HG03039 (cell line): ENCODE data around the gene KRT222.

Experiments used
- ATAC-seq: cut with Tn5 transposase; IDR thresholded peaks from one replicate; pipeline ENCODE4 v1.9.1; 2021; ENCODE audit warnings: mild to moderate bottlenecking, moderate library complexity; ENCODE audit not compliant: unreplicated experiment

The KRT222 gene

DNA sequence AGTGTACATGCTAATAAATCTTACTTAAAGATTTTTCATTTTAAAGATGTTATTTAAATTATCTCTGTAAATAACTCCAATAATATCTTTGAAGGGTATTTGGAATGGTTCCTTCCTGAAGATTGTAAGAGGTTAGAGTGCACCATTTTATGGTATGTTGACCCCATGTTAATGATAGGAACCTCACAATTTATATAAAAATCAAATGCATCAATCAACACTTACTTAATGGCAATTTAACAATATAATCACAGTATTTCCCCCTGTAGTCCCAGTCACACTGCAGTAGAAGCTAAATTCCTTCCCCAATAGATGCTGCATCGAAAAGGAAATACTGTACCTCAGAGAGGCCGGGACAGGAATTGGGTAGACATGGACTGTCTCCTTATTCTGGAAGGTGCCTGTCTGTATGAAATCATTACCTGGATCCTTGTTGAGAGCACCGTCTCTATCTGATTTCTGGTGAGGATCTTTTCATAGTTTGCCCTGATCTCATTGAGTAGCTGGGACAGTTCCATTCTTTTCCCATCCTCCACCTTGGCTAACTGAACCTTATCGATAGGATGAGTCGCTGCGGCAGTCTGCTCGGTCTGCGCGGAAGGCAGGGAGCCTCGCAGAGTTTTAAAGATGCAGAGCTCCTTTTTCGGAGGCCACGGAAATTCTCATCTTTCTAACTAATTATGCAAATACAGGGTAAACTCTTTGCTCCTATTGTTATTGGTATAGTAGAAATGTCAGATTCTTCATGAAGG lies at the start of gene KRT222:
TSS of gene KRT222 (minus strand) at position 596 of the 752 bp plus-strand sequence. CDS start at position 518, 78 bp downstream.
- ATAC-seq = no peak

DNA sequence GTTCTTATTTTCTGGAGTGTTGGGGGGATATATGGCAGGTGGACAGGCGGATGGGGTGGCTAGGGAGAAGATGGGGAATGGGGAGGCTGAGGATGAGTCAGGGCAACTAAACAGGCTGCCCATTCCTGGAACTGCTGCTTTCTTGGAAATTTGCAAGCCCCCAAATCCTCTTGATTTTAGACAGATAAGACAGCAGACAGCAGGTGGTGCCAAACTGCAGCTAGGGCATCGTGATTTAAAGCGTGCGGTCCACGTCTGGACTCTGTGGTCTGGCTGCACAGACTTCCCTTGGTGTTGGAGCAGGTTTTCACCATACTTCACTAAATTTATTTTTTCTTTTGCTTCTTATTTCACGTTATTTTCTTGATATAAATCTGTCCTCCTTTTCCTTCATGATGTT lies 49.5 kb upstream of the KRT222 start:
- no peak for ATAC-seq

DNA sequence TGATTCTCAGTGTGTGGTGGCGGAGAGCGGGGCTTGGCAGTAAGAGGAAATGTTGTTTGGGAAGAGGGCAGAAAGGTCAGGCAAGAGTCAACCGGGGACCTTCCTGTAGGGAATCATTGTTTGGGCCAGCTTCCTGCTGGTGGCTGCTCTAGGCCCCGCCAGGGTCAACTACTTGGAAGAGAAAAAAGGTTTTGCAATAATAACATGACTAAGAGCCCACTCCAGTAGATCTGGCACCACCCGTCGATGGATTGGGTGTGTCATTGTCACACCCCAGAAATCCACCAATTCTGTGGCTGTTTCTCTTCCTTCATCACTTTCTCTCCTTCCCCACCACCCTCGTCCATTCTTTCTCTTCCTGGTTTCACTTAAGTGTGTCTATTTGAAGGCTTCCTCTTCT lies 42.8 kb upstream of the KRT222 start:
- no peak for ATAC-seq

- ATAC-seq = no peak
Observed at GRCh38 chr17:40705584-40705983, 40.6 kb upstream of the KRT222 start.

DNA sequence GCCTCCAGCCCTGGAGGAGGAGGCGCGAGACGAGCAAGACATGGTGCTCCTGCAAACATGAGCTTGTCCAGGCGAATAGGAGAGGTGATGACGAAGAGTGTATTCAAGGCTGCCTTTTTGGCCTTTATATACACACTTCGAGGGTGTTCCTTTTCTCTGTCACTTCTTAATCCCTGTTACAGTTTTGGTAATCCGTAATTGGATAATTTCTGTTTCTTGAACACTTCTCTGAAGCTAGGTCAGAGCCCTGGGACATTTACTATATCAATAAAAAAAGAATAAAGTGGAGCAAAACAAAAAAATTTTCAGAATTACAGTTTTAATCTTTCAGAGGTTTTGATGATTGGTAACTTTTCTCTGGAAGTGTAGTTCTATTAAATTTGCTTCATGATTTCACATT lies 38.7 kb upstream of the KRT222 start, which contains the start of gene KRT24:
TSS of gene KRT24 (minus strand) at position 101 of the 400 bp plus-strand sequence. CDS start at position 42, 59 bp downstream.
- ATAC-seq = no peak

DNA sequence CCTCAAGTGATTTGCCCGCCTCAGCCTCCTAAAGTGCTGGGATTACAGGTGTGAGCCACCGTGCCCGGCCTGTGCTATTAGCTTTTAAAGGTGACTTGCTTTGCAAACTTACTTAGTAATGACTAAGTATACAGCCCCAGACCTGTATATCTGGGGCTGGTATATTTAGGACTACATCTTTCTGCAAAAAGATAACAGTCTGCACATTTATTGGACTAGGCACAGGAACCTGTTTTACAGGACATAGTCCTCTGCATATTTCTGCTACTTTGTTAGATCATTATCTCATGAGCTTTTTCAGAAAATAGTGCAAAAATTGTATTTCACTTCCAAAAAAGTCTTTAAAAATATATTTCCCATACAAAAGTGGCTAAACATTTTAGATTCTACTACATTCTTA lies 37.3 kb upstream of the KRT222 start:
- ATAC-seq = no peak

GRCh38 chr17:40699853-40700252 lies 34.9 kb upstream of the KRT222 start:
- no peak for ATAC-seq

DNA sequence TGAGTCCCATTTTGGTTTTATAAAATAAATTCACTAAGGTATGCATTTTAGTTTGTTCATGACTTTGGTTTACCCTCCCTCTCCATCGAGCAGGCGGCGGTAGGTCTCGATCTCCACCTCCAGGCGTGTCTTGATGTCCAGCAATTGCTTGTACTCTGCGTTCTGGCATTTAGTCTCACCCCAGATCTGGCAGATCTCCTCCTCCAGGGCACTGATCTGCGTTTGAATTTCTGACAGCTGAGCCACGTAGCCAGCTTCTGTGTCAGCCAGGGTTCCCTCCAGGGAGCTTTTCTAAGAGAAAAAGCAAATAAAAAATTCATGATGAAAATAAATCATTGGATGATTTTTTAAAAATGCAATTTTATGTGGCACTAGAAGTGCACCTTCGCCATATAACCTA lies 34.4 kb upstream of the KRT222 start:
- no peak for ATAC-seq

GRCh38 chr17:40697297-40697696 lies 32.3 kb upstream of the KRT222 start:
- no peak for ATAC-seq

DNA sequence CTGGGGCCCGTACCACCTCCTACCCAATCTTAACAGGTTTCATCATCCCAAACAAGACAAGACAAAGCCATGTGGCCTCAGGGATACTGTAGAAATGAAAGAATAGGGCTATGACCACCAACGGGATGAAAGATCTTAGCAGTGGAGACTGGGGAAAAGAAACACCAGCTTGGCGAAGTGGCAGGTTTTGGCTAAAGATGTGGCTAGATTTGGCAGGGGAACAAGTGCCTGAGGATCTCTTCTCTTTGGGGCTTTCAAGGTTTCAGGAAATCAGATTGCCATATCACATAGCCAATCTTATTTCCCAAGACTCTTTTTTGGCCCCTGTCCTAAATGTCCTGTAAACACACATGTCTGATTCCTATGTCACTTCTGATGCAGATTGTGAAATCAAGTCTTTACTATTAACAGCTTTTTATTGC lies 31.7 kb upstream of the KRT222 start:
- no peak for ATAC-seq

GRCh38 chr17:40695874-40696472 lies 31.0 kb upstream of the KRT222 start:
- ATAC-seq = no peak

DNA sequence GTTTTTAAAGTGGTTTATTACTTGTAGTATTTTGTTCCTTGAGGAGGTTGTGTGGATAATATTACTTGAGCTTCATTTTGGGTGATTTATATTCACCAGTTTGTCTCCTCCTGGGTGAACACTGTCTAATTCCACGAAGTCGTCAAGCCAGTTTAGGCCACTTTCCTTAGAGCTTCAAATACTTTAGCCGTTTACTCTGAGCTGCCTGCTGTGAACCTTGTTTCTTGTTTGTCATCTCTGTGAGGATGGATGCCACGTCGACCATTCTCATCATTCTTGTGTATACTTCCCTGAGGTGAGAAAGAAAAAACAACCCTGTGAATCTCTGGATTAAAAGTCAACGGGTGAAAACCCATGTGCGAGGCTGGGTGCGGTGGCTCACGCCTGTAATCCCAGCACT lies 29.6 kb upstream of the KRT222 start:
- ATAC-seq = no peak

GRCh38 chr17:40687106-40687505 lies 22.1 kb upstream of the KRT222 start:
- no peak for ATAC-seq

GRCh38 chr17:40686192-40686591 lies 21.2 kb upstream of the KRT222 start:
- no peak for ATAC-seq

GRCh38 chr17:40680998-40681397 lies 16.0 kb upstream of the KRT222 start:
- no peak for ATAC-seq

DNA sequence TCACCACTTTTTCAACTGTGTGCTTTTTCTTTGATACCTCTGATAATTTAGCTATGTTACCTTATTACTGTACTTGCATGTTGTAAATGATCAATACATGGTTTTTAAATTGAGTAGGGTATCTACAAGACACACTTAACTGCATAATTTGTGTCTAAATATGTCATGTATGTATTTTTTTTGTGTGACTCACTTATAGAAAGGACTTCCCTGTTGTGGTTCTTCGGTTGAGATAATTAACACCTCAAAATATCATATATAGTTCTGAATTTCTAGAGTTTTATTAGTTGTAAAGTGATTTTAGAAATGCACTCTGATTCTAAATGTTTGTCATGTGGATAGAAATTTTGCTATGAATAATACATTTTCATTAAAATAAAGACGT lies 14.5 kb upstream of the KRT222 start:
- no peak for ATAC-seq

DNA sequence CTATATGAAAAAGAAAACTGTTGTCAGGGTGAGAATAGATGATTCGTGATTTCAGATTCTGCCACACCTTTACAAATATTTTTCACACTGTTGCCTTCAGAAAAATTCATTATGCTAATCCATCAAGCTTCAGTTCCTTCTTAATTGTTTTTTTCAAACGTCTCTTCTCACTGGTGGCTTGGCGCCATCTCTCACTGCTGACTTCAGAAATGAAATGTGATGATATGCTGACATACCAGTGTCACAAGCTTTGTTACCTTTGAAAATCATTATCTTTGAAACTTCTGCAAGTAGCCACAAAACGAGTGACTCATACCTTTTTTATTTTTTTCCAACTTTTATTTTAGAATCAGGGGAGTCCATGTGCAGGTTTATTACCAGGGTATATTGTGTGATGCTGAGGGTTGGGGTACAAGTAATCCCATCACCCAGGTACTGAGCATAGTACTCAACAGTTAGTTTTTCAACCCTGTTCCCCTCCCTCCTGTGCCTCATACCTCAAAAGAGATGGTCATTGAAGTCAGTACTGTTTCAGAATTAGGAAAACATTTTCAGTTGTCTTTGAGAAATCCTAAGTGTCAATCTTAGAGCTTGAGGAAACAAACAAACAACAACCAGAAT lies 14.0 kb upstream of the KRT222 start:
- ATAC-seq = no peak

GRCh38 chr17:40675905-40676304 lies 10.9 kb upstream of the KRT222 start:
- ATAC-seq = no peak

DNA sequence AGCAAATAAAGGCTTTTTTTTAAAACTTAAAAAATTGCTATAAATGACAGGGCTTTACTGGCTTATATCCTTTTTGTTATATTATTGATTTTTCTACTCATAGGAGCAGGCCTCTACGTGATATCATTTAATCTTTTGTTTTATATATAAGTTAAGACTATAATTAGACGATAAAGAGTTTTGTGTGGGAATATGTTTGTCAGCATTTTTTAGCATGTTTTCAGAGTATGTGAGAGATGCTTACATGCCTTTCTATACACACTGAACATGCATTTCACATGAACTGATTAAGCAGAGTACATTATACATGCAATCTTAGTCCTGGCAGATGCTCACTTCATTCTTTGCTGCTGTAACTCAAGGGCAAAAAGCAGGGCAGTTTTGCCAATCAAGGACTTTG lies 7.7 kb upstream of the KRT222 start:
- ATAC-seq = no peak

GRCh38 chr17:40671282-40671681 lies 6.3 kb upstream of the KRT222 start:
- no peak for ATAC-seq

GRCh38 chr17:40666331-40666730 lies 1.4 kb upstream of the KRT222 start:
- no peak for ATAC-seq

GRCh38 chr17:40663252-40663651 lies 1.7 kb downstream of the KRT222 start:
- ATAC-seq = no peak
